Epithelial cell of proximal tubule (primary cell): ENCODE data around the gene UBE2E1. TPM values are rescaled to one million over a fixed set of nuclear protein-coding genes. Genes with fewer than 3 reads are reported as not detected.

ENCODE experiments used
- DNase-seq: peaks from one replicate; pipeline ENCODE4 v3.0.0-alpha.2; 2011; ENCODE audit warnings: low read depth
- H3K4me3 ChIP-seq: 2 replicates; pipeline ENCODE4 v1.5.1; 2011; ENCODE audit warnings: low read depth, mild to moderate bottlenecking, low read length
- total RNA-seq: library from RNA; depleted of rRNA; stranded (reverse); fragments of >200 nt; gene quantifications from 2 replicates; pipeline ENCODE4 v1.2.3, GENCODE V29; 2015
- TF ChIP-seq, protein P1 (sequence below): conservative IDR thresholded peaks from 2 replicates; pipeline ENCODE4 v1.5.1; 2012; ENCODE audit warnings: low read depth, mild to moderate bottlenecking, low read length

The UBE2E1 gene
- total RNA-seq, 1 donor from 2014 or later = 76.7 TPM

DNA sequence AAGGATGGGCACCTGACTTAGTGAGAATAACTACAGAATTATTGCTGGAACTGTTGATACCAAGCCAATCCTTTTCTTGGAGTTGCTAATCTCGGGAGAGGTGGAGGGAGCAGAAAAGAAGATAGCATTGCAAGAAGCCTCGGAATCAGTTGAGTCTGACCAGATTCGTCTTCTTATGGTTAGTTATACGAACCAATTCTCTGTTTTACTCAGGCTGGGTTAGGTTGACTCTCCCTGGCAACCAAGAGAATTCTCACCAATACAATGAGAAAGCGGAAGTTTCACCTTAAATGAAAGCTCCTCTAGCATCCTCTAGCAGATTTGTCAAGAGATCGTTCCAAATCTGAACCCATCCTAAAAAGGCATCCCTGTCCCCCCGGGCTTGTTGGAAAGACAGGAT lies 43.5 kb upstream of the UBE2E1 start:
- no peak for DNase-seq
- TF ChIP-seq, protein P1, sequence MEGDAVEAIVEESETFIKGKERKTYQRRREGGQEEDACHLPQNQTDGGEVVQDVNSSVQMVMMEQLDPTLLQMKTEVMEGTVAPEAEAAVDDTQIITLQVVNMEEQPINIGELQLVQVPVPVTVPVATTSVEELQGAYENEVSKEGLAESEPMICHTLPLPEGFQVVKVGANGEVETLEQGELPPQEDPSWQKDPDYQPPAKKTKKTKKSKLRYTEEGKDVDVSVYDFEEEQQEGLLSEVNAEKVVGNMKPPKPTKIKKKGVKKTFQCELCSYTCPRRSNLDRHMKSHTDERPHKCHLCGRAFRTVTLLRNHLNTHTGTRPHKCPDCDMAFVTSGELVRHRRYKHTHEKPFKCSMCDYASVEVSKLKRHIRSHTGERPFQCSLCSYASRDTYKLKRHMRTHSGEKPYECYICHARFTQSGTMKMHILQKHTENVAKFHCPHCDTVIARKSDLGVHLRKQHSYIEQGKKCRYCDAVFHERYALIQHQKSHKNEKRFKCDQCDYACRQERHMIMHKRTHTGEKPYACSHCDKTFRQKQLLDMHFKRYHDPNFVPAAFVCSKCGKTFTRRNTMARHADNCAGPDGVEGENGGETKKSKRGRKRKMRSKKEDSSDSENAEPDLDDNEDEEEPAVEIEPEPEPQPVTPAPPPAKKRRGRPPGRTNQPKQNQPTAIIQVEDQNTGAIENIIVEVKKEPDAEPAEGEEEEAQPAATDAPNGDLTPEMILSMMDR = no peak
- H3K4me3 ChIP-seq = no peak overlapping the region

DNA sequence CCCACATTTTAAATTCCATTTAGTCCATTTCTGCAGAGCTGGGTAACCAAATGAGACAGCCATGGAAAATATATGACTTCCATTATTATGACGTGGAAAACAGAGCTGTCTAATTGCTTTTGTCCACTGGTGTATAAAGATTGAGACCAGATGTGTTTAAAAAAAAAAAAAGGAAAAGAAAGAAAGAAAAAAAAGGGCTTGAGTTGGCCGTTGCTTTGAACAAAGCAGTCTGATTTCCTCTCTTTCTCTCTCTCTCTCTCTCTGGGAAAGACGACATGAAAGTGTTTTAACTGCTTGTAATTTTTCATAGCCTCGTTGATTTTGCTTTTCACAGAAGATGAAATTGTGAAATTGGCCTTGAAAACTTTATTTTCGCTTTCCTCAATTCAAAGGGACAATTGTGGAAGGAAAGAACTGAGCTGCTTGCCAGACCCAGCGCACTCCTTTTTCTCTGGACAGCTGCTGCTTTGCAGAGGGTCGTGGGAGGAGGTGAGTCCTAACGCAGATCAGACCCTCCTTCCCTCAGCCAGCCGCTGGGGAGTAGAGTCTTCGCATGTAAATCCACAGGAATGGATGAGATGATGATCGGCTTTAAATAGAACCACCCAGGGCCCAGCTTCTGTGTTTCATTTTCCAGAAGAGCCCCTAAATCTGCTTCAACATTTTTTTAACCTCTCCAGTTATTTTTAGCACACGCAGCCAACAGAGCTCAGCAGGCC lies 42.8 kb upstream of the UBE2E1 start:
- TF ChIP-seq, protein P1 = no peak
- H3K4me3 ChIP-seq = no peak overlapping the region
- no peak for DNase-seq

DNA sequence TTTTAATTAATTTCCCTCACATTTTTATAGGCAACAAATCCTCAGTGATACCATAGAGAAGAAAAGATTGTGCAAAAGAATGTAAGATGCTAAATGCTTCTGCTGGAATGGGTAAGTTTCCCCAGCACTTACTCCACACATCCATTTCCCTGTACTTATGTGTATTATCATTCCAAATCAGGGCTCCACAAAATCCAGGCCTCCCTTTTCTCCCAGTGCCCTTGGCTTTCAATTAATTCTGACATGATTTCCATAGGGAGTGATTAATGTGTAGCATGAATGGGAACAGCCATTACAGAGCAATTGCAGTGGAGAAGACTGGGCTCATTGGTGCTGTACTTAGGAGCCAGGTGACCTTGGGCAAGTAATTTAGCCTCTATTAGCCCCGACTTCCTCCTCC lies 41.3 kb upstream of the UBE2E1 start:
- H3K4me3 ChIP-seq = no peak overlapping the region
- DNase-seq = no peak
- TF ChIP-seq, protein P1 = no peak

DNA sequence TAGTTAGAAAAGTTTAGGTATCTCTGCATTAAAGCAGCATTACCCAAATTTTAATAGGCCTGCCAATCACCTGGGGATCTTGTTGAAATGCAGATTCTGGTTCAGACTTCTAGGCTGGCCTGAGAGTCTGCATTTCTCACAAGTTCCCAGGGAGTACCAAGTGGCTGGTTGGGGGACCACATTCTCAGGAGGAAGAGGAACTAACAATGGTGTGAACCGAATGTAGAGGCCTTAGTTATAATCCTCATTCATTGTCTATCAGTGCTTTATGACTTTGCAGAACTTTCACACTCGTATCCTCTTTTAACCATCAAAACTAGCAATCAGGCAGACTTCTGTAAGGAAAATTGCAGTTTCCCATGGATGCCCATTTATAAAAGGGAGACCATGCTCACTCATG lies 38.2 kb upstream of the UBE2E1 start:
- DNase-seq = no peak
- TF ChIP-seq, protein P1 = no peak

DNA sequence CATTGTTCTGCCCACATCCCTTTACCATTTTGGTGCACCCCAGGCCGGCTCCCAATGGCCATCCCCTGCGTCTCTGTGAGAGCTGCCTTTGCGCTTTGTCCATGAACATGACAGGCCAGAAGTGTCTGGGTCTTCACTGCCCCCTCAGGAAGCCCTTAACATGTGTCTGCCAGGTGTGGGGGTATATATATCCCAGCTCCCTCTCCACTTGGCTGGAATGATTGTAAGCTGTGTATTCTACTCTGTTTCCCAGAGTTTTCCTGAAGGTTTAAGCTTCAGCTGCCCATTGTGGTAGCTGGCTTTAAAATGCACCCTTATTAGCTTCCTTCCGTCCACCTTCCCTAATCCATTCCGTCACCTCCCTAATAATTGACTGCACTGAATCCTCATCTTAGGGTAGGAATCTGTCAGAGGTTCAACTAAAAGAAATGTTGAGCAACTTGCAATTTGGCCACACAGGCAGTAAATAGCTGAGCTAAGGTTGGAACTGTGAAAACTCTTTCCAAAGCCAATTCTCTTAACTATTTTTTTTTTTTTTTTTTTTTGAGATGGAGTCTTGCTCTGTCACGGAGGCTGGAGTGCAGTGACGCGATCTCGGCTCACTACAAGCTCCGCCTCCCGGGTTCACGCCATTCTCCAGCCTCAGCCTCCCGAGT lies 30.4 kb upstream of the UBE2E1 start:
- H3K4me3 ChIP-seq = no peak overlapping the region
- DNase-seq = no peak
- TF ChIP-seq, protein P1 = no peak

More for the DNA sequence above, 38.2 kb upstream of the UBE2E1 start:
- no peak overlapping the region for H3K4me3 ChIP-seq

DNA sequence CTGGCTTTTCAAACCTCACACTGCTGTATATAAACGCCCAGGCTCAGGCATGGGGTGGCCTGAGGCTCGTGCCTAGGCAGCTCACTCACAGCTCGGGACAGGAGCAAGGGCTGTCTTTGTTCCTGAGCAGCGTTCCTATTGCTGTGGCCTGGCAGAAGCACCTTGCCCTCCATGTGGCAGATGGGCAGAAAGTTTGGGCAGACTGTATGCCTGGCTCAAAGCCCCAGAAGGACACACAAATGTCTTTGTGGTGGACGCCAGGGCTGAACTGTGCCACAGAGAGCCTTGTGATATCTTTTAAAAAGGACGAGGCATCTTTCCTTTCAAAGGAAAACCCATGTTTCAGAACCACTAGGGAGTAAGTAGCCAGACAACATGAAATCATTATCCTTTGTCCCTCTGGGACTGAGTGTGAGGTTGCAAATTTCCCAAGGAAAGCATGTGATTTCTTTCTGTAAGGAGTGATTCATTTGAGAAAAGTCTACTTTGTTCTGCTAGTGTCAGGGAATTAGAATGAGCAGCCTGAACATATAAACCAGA lies 29.3 kb upstream of the UBE2E1 start:
- H3K4me3 ChIP-seq = no peak overlapping the region
- DNase-seq = peak; percentile 70
- TF ChIP-seq, protein P1 = no peak
